Right hindlimb (tissue), 1 donor: ENCODE measurements around the gene LONRF3.

ENCODE experiments used
- DNase-seq: peaks from one replicate; pipeline ENCODE4 v3.0.0-alpha.2; 2018

Gene LONRF3

DNA sequence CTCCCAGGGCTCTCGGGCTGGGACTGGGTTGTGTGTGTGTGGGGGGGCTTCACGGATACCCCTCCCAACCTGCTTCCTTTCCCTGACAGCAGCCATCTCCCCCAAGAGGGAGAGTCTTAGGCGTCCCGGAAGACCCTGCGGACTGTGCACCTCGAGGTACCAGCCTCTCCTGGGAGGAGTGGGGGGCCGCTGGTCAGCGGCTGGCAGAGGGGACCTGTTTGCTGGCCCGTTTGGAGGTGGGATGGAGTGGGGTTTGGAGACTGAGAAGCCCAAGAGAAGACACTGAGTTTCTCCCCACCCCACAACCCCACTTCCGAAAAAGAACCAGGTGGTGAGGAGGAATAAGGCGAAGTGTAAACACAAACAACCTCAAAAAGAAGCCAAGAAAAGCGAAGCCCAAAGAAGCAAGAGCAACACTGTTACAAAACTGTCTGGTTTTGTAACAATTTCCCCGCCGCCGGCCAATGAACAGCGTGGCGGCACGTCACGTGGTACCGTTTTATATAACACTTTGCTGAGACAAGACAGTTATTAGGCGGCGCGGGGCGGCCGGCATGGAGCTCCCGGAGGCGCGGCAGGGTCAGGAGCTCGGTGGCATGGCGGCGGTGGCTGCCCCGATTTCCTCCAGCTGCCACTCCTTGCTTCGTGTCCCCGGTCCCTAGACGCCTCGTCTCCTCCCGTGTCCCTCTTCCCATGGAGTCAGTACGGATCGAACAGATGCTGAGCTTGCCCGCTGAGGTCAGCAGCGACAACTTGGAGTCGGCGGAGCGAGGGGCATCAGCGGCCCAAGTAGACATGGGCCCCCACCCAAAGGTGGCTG is at the start of gene LONRF3:
Gene LONRF3 (plus strand): TSS at position 531 of the 820 bp plus-strand sequence. CDS start 163 bp downstream, at position 694.
- peak; percentile 58 for DNase-seq

DNA sequence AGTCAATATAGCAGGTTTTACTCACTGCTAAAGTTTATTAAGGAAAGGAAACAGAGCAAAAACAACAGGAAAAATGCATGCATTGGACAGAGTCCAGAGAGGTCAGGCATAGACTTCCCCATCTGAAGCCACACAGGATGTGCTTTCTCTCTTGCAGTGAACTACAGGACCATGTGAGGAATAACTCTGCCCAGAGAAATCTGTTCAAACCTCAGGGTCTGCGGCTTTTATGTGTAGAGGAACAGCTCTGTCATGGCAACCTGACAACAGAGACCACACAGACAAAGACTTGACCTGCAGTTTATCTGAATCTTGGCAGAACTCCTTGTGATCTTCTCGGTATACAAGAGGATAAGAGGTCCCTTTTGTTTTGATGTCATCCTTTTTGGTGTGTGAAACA is 46.3 kb upstream of the LONRF3 start:
- DNase-seq: peak; percentile 15

DNA sequence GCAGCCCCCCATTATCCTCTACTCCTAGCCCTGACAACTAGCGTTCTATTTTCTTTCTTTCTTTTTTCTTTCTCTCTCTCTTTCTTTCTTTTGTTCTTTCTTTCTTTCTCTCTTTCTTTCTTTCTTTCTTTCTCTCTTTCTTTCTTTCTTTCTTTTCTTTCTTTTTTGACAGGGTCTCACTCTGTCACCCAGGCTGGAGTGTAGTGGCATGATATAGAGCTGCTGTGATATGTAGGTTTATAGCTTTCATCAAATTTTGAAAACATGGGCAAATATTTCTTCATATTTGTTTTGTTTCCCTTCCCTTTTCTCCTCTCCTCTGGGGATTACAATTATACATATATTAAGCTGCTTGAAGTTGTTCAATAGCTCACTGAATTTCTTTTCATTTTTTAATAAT is 39.1 kb upstream of the LONRF3 start:
- DNase-seq: no peak

DNA sequence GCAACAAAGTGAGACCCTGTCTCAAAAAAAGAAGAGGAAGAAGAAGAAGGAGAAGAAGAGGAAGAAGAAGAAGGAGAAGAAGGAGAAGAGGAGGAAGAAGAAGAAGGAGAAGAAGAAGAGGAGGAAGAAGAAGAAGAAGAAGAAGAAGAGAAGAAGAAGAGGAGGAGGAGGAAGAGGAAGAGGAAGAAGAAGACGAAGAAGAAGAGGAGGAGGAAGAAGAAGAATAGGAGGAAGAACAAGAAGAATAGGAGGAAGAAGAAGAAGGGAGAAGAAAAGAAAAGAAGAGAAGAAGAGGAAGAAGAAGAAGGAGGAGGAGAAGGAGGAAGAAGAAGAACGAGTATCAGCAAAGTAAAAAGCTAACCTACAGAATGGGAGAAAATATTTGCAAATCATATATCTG is 33.3 kb upstream of the LONRF3 start:
- no peak for DNase-seq

DNA sequence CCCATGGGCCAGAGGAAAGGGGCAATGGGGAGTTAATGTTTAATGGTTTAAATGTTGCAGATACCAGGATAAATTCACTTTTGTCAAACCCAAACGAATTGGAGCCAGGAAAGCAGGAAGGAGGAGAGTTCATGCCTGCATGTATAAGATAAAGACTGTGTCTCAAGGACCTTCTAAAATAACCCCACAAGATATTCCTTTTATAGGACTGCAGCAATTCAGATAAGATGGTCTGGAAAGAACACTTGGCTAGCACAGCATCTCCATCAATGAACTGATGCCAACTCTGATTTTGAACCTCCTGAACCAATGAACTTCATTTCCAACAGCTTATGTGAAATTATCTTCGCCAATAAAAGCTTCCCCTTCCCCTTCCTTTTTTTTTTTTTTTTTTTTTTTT is 31.3 kb upstream of the LONRF3 start:
- DNase-seq: no peak

DNA sequence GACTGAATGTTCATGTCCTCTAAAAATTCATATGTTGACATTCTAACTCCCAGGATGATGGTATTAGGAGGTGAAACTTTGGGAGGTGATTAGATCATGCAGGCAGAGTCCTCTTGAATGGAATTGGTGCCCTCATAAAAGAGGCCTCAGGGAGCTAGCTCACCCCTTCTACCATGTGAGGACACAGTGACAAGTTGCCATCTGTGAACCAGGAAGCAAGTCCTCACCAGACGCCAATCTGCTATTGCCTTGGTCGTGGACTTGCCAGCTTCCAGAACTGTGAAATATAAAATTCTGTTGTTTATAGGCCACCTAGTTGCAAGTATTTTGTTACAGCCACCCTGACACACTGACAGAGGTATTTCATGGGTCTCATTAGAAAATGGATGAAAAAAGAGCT is 28.5 kb upstream of the LONRF3 start:
- no peak for DNase-seq

DNA sequence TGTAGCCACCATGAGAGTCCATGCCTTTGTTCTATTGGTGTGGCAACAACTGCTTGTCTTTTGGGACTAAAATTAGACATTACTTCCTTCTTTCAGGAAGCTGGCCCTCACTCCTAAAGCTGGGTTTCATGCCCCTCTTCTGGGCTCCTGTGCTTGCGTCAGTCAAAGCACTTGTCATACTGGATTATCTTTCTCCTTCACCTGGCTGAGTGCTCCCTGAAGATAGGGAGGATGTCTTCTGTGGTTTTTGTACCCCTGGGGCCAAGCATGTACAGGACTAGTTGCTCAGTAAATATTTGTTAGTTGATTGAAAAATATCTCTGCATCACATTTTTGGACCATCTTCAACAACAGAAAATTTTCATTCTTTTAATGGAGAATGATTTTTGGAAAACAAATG is 26.1 kb upstream of the LONRF3 start:
- no peak for DNase-seq

DNA sequence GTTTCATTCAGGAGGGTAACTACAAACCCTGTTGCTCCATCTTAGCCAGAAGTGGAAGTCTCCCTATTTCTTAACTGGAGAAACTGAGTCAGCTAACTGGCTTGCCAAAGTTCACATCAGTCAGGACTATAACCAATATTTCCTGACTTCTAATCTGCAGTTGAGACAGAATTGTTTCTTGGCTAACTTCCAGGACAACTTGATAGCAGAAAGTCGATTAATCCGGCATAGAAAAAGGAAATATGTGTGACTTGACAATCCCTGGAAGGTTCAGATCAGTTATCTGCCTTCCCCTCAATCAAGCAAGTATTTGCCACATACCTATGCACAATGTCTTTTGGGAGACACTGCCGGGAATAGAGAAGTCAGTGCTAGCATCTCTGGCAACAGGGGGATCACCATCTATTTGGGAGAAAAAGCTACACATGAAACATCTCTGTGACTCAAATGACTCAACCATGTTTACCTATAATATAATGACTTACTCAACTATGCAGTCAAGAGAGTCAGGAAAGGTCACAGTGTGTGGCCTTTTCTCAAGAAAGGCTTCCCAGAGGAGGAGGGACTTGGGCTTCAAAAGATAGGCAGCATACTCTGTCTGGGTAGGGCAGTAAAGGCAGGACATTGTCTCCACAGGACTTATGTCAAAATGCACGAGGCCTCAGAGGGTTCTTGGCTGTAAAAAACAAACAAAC is 12.4 kb upstream of the LONRF3 start:
- DNase-seq: no peak

DNA sequence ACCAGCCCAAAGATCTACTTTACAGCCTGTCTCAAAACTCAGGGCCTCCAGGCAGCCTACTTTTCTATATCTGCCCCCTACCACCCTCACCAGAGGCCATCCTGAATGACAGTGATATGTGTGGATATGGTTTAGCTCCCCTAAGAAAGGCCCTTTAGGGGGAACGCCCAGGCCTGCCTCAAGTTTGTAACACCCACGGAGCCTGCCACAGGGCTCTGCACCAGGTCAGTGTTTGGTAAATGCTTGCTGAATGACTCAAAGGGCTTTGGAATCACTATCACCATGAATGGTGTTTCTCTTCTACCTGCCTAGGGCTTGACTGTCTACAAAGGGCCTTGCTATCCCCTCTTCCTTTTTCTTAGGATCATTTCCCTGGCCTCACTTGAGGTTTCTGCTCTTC is 11.3 kb upstream of the LONRF3 start:
- DNase-seq: no peak

DNA sequence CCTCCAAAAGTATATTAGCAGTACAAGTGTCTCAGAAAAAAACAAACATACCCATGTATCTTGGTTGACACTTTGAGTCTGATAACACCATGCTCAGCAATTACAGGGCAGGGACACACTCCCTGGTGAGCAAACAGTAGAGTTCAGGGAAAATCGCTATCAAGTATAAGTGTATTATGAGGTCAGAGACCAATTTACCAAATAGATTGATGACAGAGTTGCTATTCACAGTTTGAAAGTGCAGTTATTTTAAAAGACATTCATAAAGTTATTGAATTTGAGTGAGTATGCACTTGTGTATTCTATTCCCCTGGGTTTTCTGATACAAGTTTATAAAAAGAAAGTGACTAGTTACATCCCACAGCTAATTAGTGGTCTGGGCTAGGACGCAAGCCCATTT is 10.2 kb upstream of the LONRF3 start:
- DNase-seq: no peak

DNA sequence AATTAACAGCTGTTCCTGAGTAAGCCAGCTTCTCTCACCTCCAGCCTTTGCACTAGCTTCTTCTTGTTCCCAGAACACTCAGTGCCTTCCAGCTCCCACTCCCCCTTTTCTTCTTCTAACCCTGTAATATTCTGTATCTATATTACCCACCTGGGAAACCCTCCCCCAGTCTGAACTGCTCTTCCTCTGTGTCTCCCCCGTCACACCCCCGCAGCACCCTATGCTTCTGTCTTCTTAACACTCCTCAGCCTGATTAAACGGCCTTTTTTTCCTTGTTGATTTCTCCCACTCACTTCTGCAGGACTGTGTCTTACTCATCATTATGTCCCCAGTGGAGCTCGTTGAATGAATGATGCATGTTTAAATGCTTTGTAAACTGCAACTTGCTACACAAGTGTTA is 9.0 kb upstream of the LONRF3 start:
- DNase-seq: no peak

DNA sequence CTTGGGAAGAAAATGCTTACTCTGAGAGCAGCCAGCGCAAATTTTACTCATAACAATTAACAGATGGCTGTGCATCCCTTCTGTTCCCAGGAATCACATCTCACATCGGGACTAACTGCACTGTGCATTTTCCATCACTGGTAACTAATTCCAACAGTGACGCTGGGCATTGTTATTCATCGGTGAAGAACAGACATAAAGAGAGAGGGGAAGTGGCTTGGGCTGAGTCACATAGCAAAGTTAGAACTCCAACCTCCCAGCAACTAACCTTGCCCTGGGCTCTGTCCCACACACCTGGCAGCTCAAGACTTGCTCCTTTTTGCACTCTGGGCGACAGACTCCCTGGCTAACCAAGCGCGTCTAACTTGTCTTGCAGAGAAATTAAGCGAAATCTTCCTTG is 6.4 kb upstream of the LONRF3 start:
- DNase-seq: no peak

DNA sequence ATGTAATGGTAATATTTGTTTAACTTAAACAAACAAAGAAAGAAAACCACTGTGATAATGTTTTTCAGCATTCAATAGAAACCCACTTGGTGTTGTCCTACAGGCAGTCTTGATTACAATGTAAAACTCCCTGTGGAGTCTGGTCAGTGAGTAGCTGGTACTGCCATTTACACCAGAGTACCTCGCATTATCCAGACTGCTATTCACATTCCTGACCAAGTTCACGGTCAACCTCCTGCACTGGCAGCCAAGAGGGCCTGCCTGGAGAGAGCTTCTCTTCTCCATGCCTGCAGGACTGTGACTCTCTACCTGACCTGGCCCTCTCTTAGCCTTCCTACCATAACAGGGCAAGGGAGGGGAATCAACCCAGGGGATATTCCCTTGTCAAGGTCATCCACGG is 2.9 kb upstream of the LONRF3 start:
- DNase-seq: no peak

DNA sequence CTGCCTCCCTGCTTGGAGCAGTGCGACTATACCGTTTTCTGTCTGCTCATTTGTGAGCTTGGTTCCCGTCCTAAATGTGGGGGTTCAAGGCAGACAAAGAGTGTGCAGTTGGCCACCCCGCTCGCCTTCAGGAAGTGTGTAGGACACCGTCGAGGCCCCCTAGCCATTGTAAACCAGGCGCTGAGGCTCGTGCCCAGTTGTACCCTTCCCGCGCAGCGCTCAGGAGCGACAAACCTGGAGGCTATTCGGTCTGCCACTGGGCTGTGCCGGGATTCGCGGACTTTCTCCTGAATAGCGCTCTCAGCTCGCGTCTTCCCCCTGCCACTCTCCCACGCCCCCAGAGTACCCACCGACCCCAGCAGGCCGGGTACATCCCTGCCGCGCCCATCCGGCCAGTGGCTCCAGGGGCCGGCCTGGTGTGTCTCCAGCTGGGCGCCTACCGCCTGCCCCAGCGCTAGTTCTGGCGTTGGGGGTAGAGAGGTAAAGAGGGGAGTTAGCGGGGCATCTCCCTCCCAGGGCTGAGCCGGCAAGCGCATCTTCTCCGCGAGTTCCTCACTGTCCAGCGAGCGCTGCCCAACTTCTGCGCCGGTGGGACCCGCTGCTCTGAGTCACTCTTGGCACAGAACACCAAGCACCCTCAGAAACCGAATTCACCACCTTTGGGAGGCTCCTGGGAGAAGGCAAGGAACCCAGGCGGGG is 880 bp upstream of the LONRF3 start:
- DNase-seq: no peak

DNA sequence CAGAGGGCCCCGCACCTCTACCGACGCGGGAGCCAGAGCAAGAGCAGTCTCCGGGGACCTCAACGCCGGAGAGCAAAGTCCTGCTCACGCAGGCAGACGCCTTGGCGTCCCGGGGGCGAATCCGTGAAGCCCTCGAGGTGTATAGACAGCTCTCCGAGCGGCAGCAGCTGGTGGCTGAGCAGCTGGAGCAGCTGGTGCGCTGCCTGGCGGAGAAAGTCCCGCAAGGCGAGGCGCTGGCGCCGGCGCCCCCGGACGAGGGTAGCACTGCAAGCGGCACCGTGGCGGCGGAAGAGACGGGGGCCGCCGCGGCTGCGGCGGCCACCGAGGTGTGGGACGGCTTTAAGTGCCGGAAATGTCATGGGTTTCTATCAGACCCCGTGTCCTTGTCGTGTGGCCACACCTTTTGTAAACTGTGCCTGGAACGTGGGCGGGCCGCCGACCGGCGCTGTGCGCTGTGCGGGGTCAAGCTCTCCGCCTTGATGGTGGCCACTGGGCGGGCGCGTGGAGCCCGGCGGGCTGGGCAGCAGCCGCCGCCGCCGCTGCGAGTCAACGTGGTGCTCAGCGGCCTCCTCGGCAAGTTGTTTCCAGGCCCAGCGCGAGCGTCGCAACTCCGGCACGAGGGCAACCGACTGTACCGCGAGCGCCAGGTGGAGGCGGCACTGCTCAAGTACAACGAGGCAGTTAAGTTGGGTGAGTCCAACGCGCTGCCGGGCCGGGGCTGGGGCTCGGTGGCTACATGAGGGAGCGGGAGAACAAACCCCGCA is 672 bp downstream of the LONRF3 start:
- peak; percentile 27 for DNase-seq

DNA sequence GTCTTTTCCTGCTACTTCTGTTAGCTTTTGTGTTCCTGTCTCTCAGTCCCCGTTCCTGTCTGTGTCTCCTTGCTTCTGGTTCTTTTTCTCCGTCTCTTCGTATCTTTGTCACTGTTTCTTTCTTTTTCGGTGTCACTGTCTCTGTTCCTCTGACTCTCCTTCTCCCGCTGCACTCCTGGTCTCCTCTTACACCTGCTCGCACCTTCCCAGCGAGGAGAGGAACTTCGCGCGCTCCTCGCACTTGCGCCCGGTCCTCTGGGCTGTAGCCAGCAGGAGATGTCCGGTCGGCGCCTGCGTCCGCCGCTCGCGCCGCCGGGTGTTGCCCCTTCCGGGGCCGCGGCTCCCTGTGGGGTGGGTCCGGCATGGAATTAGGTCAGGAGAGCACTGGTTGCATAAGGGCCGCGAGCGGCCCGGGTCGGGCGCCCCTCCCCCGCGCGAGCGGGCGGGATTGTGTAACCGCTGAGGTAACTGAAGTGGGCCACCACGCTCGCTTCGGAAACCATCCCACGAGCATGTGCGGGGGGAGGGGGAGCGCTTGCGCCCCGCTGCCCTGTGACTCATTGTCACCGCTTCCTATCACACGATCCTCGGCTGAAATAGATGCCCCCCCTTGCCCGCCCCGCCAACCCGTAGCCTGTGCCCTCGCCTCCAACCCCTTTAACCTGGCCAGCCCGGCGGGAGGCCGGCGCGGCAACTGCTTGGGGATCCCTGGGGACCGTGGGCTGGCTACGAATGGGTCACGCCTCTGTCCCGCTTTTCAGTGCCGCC is 1.6 kb downstream of the LONRF3 start:
- DNase-seq: peak; percentile 43

DNA sequence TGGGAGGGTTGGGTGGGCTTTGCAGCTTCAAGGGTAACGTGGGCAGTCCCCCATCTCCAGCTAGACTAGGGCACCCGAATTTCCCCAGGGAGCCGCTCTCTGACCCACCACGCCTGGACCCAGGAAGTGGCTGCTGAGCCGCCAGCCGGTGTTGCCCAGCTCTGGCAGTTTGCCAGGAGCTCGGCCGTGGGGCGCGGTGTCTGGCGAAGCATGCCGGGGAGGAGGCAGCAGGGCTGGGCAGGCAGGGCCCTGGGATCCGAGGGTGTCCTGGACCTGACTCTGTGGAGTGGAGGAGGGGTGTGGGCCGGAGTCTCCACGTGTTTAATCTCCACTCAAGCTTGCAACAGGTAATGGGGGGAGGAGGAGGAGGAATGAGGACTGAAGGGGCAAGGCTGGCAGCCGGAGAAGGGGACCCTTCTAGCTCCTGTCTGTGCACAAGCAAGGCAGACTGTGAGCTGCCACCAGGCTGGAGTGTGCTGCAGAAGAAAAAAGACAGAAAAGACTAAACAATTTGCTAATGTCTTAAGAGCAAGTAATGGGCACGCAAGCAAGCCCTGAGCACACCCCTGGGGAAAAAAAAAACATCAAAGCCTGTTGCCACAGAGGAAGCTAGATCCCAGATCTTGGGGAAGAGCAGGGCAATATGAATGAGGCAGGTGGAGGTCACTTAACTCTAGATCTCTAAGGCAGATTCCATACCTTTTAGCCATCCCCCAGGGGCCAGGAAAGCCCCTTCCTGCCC is 2.4 kb downstream of the LONRF3 start:
- peak; percentile 23 for DNase-seq

DNA sequence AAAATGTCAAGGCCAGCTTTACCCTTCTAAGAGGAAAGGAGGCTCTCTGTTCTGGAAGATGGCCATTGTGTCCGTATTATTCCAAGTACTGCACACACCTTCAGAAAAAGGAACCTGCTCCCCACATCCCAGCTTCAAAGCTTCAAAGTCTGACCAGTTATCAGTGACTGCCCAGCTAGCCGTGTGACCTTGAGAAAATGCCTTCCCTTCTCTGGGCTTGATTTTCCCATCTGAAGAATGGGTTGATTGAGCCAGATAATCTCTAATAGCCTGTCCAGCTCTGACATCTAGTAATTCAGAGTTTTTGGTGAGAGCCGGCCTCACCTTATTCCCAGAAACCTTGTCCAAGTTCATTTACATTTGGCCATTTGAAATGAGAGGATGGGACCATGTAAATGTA is 3.0 kb downstream of the LONRF3 start:
- no peak for DNase-seq

DNA sequence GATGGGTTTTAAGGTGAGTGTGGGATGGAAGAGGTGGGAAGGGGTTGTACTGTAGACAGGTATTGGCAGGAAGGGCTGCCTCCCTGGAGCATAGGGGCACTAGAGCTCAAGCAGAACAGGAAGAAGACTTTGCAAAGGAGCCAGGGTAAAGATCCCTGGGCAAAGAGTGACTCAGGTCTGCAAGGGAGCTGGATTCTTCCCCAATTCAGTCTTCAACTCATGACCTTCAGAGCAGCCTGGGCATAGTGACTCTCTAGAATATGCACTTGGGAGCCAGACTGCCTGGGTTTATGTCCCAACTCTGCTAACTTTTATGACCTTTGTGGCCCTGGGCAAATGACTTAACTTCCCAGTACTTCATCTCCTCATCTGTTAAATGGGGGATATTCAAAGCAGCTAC is 4.0 kb downstream of the LONRF3 start:
- DNase-seq: no peak

DNA sequence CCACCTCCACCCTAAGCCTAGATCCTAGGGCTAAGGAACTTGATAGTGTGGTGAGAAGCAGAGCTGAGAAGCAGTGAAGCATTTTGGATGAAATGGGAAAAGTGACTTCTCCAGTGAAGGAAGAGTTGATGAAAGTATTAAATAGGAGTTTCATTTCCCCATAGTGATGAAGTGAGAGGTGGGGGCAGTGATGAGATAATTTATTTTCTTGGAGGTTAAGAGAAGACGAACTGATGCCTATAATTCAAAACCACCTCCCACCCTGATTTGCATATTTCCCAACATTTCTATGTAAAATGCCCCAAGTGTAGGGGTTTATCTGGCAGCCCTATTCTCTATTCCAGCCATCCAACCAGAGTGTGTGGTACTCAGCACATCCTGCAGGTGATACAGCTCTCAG is 6.3 kb downstream of the LONRF3 start:
- no peak for DNase-seq

DNA sequence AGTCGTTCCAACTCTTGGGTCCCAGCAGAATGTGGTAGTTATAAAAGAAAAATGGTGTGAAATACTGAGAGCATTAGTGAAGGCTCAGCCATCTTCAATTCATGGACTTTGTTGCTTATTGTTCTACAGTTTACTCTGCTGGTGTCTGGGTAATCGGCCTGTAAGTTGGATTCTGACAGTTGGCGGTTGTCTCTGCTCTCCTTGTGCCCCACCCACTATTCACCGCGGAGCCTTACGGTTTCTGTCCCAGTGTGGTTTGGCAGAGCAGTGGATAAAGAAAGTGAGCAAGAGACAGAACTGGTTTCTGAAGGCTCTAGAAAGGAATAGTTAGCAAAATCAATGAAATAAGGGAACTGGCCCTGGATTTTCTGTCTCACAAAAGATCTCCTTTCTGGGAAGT is 9.1 kb downstream of the LONRF3 start:
- no peak for DNase-seq

DNA sequence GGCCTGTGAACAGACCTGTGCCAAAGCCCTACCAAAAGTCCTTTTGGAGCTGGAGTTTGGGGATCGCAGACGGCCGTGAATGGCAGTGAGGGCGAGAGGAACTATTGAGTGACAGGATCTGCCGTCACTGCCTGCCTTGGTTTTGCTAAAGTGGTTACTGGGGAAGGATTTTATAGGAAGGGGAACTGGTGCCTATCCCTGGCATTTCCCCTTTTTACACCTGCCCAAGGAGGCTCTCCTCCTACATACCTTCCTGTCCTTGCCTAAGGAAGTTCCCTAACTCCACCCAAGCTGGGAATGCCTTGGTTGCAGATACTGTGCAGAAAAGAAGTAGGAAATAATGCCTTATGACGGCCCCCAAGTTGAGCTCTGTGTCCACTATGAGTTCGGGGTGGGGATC is 14.5 kb downstream of the LONRF3 start:
- DNase-seq: no peak
